Measurements from ENCODE around the gene ABHD2. TPM values are rescaled to one million over a fixed set of nuclear protein-coding genes. Genes with fewer than 3 reads are reported as not detected.

The ABHD2 gene
- polyA plus RNA-seq, 1 experiment, result 69.6 TPM

DNA sequence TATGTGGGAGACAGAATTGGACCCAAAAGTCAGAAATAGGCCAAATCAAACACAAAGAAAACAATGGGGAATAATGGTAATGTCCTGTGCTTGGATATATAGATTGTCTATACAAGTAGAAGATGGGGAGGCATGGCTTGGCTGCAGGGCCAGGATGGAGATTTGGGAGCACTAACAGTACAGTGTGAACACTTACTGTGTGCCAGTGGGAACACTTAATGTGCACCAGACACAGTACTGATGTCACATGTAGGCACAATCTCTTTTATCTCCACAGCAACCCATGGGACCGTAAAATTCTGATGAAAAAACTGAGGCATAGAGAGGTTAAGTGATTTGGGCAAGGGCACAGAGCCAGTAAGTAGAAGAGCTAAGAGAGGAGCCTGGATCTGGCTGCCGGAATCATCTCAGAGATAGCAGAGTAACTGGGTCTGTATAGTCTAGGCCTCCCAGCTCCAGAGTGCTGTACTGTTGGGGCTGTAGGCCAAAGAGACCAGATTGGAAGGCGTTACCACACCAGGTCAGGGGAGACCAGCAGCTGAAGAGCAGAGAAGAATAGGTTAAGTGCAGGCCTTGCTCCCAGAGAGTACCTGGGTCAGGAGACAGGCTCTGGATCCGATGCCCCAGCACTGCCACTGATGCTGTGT is 69.8 kb downstream of the ABHD2 start:
- H3K36me3 ChIP-seq (ENCODE audit: control insufficient read depth, insufficient read depth, low read length), result peaks cover 4% of the 10 kb centered on the region
- H3K4me3 ChIP-seq (ENCODE audit: low read depth, low read length), result no peak overlapping the region
- CTCF ChIA-PET, result interaction anchor here (3.4 kb wide), 1 partner anchor 14 kb away, joined by 12 read pairs; no protein-coding TSS in a partner anchor
- POLR2A ChIA-PET, result no interaction called here
- no peak for DNase-seq (ENCODE audit: low read depth)
- no peak for TF ChIP-seq CTCF (IDR thresholded peaks at IDR 0.05; ENCODE audit: insufficient read depth, low read depth, low read length)
- no peaks in the 10 kb centered on the region for H3K27me3 ChIP-seq (ENCODE audit: control insufficient read depth, insufficient read depth, low read length)

DNA sequence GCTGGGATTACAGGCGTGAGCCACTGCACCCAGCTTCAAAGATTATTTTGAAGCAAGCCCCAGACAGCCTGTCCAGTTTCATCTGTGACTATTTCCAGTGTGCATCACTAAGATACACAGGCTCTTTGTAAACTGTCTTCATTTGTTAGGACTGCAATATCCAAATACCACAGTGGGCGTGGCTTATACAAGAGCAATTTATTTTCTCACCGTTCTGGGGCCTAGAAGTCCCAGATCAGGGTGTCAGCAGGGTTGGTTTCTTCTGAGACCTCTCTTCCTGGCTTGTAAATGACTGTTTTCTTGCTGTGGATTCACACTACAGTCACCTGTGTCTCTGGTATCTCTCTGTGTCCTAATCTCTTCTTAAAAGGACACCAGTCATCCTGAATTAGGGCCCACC is 73.4 kb downstream of the ABHD2 start:
- Histone ChIP-seq H3K36me3 (ENCODE audit: control insufficient read depth, insufficient read depth, low read length) (peaks cover 3% of the 10 kb centered on the region), H3K27me3 (ENCODE audit: control insufficient read depth, insufficient read depth, low read length) (no peaks in the 10 kb centered on the region), H3K4me3 (ENCODE audit: low read depth, low read length) (no peak overlapping the region)
- ChIA-PET CTCF (interaction anchor here (0.8 to 1.4 kb wide), 3 partner anchors 9 to 105 kb away, joined by 3 to 4 read pairs (median 4); no protein-coding TSS in a partner anchor), POLR2A (no interaction called here)
- no peak for TF ChIP-seq CTCF (IDR thresholded peaks at IDR 0.05; ENCODE audit: insufficient read depth, low read depth, low read length)
- no peak for DNase-seq (ENCODE audit: low read depth)

DNA sequence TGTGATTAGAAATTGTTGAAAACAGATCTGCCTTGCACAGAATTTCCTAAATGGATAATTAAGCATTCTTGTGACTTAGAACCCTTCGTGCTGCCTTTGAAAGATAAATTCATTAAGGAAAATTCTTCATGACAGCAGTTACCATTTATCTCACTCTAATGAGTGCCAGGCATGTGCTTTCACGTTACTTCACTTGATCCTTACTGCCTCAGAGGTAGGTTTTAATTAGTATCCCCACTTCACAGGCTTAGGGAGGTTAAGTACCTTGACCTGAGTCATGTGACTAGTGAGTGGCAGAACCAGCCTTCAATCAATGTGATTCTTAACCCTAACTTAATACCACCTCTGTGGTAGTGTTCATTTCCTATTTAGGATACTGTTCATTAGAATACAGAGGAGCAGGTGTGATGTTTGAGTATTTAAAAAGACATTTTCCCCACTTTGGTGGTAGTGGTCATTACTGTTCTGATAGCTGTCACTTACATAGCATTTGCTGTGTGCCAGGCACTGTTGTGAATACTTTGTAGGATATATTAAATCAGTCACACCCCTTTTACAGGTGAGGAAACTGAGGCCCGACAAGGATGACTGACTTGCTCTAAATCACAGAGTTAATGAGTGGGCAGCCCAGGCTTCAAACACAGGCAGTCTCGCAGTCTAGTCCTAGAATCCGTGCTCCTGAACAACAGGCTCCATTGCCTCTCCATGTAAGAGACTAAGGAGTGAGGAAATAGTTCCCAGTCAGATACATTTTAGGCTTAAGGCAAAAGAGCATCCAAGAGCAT is 75.2 kb downstream of the ABHD2 start:
- ChIA-PET POLR2A (no interaction called here), CTCF (interaction anchor here (1.4 to 5.8 kb wide), 4 partner anchors 10 to 106 kb away, joined by 4 to 41 read pairs (median 22); no protein-coding TSS in a partner anchor)
- no peak for DNase-seq (ENCODE audit: low read depth)
- H3K36me3 ChIP-seq (ENCODE audit: control insufficient read depth, insufficient read depth, low read length), result peaks cover 3% of the 10 kb centered on the region; the same call in 1 of the 2 replicates
- TF ChIP-seq CTCF (IDR thresholded peaks at IDR 0.05; ENCODE audit: insufficient read depth, low read depth, low read length), result no peak
- H3K27me3 ChIP-seq (ENCODE audit: control insufficient read depth, insufficient read depth, low read length), result no peaks in the 10 kb centered on the region
- no peak overlapping the region for H3K4me3 ChIP-seq (ENCODE audit: low read depth, low read length)

GRCh38 chr15:89164712-89165211 is 76.5 kb downstream of the ABHD2 start:
- POLR2A ChIA-PET, result no interaction called here
- CTCF ChIA-PET, result interaction anchor here (0.8 to 5.8 kb wide), 5 partner anchors 13 to 107 kb away, joined by 3 to 41 read pairs (median 4); no protein-coding TSS in a partner anchor
- Histone ChIP-seq H3K36me3 (ENCODE audit: control insufficient read depth, insufficient read depth, low read length) (peaks cover 3% of the 10 kb centered on the region; the same call in 1 of the 2 replicates), H3K27me3 (ENCODE audit: control insufficient read depth, insufficient read depth, low read length) (no peaks in the 10 kb centered on the region), H3K4me3 (ENCODE audit: low read depth, low read length) (no peak overlapping the region)
- TF ChIP-seq CTCF (IDR thresholded peaks at IDR 0.05; ENCODE audit: insufficient read depth, low read depth, low read length), result no peak
- DNase-seq (ENCODE audit: low read depth), result no peak

DNA sequence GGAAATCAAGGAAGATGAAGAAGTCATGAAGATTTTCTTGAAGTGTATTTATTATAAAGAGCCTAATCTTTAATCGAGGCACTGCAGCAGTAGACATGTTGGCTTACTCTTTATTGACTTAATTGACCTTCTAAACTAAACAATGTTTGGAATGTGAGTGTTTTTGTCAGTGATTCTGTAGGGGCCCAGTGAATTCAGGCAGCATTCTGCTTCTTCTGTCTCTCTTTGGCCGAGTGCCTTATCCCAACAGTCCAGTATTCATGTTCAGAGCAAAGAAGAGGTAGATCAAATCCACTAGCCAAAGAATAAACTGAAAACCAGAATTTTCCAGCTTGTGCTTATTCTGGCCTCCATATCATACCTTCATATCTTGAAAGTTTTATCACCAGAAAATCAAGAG is 77.4 kb downstream of the ABHD2 start:
- POLR2A ChIA-PET, result no interaction called here
- DNase-seq (ENCODE audit: low read depth), result no peak
- CTCF ChIA-PET, result interaction anchor here (1.1 to 5.8 kb wide), 4 partner anchors 12 to 108 kb away, joined by 3 to 41 read pairs (median 22); no protein-coding TSS in a partner anchor
- Histone ChIP-seq H3K36me3 (ENCODE audit: control insufficient read depth, insufficient read depth, low read length) (peaks cover 3% of the 10 kb centered on the region; the same call in 1 of the 2 replicates), H3K27me3 (ENCODE audit: control insufficient read depth, insufficient read depth, low read length) (no peaks in the 10 kb centered on the region), H3K4me3 (ENCODE audit: low read depth, low read length) (no peak overlapping the region)
- TF ChIP-seq CTCF (IDR thresholded peaks at IDR 0.05; ENCODE audit: insufficient read depth, low read depth, low read length), result no peak
